PC-9 (cell line): ENCODE data around the gene LRCH3. TPM values are rescaled to one million over a fixed set of nuclear protein-coding genes. Genes with fewer than 3 reads are reported as not detected.

Experiments used
- BruUV-seq: library from RNA; stranded (reverse); fragments of 400-500 nt; replicated peaks from 2 replicates; lab custom pipeline; 2021; lab: Mats Ljungman, UMichigan
- CTCF ChIA-PET: fragments of 300-600 bp; sonication (Branson Sonifier 250); formaldehyde crosslinking; loops from one replicate; lab custom pipeline; 2022; ENCODE audit warnings: antibody characterized with exemption; lab: Charles Lee
- POLR2A ChIA-PET: fragments of 300-600 bp; sonication (Branson Sonifier 250); formaldehyde crosslinking; loops from one replicate; lab custom pipeline; 2022; ENCODE audit warnings: antibody characterized with exemption; ENCODE audit not compliant: unreplicated experiment; lab: Charles Lee
- DNase-seq, 2 experiments: peaks; one replicate each; pipeline versions ENCODE4 v3.0.0 to v3.0.0-alpha.2; 2015 to 2022; ENCODE audit warnings: mixed read lengths in 1 of 2
- H2AFZ ChIP-seq: fragments of 200-600 bp; sonication (generic); 2 replicates; pipeline ENCODE4 v1.8.1; 2017; ENCODE audit warnings: antibody characterized with exemption
- H3F3A ChIP-seq: fragments of 200-600 bp; sonication (generic); 2 replicates; pipeline ENCODE4 v1.8.1; 2017; ENCODE audit warnings: antibody characterized with exemption, mild to moderate bottlenecking, low read depth; ENCODE audit not compliant: insufficient read depth
- H3K27ac ChIP-seq: fragments of 200-600 bp; sonication (generic); 2 replicates; pipeline ENCODE4 v1.6.1; 2016; ENCODE audit warnings: mixed run types
- H3K27me3 ChIP-seq: fragments of 200-600 bp; sonication (generic); 2 replicates; pipeline ENCODE4 v1.6.1; 2016; ENCODE audit warnings: low read depth, mixed run types; ENCODE audit not compliant: insufficient read depth
- H3K36me3 ChIP-seq: fragments of 200-600 bp; sonication (generic); 2 replicates; pipeline ENCODE4 v1.6.1; 2016; ENCODE audit warnings: low read depth, mixed run types
- H3K4me1 ChIP-seq: fragments of 200-600 bp; sonication (generic); replicated peaks from 2 replicates; pipeline ENCODE4 v1.6.1; 2016; ENCODE audit warnings: mixed run types; ENCODE audit not compliant: insufficient read depth
- H3K4me2 ChIP-seq: fragments of 200-600 bp; sonication (generic); 2 replicates; pipeline ENCODE4 v1.6.1; 2017; ENCODE audit warnings: mixed run types
- H3K4me3 ChIP-seq: fragments of 200-600 bp; sonication (generic); 2 replicates; pipeline ENCODE4 v1.6.1; 2016; ENCODE audit warnings: mixed run types
- H3K79me2 ChIP-seq: fragments of 200-600 bp; sonication (generic); 2 replicates; pipeline ENCODE4 v1.6.1; 2017; ENCODE audit warnings: low read depth, mixed run types
- H3K9me2 ChIP-seq: fragments of 200-600 bp; sonication (generic); 2 replicates; pipeline ENCODE4 v1.8.1; 2017; ENCODE audit warnings: mild to moderate bottlenecking; ENCODE audit not compliant: insufficient read depth
- H3K9me3 ChIP-seq: fragments of 200-600 bp; sonication (generic); 2 replicates; pipeline ENCODE4 v1.8.1; 2016; ENCODE audit warnings: low read depth; ENCODE audit not compliant: insufficient read depth
- H4K20me1 ChIP-seq: fragments of 200-600 bp; sonication (generic); 2 replicates; pipeline ENCODE4 v1.8.1; 2017; ENCODE audit not compliant: insufficient read depth
- EZH2 ChIP-seq: fragments of 200-600 bp; sonication (generic); IDR thresholded peaks from 2 replicates; pipeline ENCODE4 v1.8.0; 2017; ENCODE audit warnings: antibody characterized with exemption, low read depth
- intact Hi-C: fragments of 100-400 bp; cut with micrococcal nuclease; formaldehyde crosslinking; loops from one replicate; pipeline ENCODE4 v1.10.0; 2022; ENCODE audit not compliant: unreplicated experiment
- total RNA-seq: library from RNA; stranded (reverse); gene quantifications from 2 replicates; pipeline ENCODE4 v1.2.3, GENCODE V29; 2021
- TF ChIP-seq, protein P1 (sequence below): fragments of 200-600 bp; sonication (generic); conservative IDR thresholded peaks from 2 replicates; pipeline ENCODE4 v1.6.1; 2017; ENCODE audit warnings: mixed run types, antibody characterized with exemption, mild to moderate bottlenecking, moderate library complexity

LRCH3 gene
- total RNA-seq, 1 experiment from 2014 or later, result 51.9 TPM

DNA sequence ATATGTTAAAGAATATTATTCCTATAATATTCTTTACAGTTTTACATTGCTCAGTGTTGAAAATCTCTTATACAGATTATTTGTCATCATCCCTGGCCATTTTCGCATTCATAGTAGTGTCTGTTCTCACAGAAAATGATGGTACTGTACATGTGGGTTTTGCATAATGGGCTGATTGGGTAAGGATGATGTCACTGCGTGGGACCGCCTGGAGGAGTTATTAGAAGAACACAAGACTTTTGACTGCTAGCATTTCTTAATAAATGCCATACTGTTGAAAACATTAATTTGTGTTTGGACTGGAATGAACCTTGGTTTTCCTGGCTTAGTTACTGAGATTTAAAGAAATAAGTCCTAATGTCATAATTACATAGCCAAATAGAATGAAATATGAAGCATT lies 20.3 kb downstream of the LRCH3 start:
- peaks cover 82% of the 10 kb centered on the region for H3K79me2 ChIP-seq
- BruUV-seq, result no TSS peak
- peaks cover 4% of the 10 kb centered on the region; the same call in 1 of the 2 replicates for H3K36me3 ChIP-seq
- no peak for TF ChIP-seq EZH2
- TF ChIP-seq, protein P1, sequence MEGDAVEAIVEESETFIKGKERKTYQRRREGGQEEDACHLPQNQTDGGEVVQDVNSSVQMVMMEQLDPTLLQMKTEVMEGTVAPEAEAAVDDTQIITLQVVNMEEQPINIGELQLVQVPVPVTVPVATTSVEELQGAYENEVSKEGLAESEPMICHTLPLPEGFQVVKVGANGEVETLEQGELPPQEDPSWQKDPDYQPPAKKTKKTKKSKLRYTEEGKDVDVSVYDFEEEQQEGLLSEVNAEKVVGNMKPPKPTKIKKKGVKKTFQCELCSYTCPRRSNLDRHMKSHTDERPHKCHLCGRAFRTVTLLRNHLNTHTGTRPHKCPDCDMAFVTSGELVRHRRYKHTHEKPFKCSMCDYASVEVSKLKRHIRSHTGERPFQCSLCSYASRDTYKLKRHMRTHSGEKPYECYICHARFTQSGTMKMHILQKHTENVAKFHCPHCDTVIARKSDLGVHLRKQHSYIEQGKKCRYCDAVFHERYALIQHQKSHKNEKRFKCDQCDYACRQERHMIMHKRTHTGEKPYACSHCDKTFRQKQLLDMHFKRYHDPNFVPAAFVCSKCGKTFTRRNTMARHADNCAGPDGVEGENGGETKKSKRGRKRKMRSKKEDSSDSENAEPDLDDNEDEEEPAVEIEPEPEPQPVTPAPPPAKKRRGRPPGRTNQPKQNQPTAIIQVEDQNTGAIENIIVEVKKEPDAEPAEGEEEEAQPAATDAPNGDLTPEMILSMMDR, result no peak
- intact Hi-C loops, result no loop called here
- CTCF ChIA-PET, result no interaction called here
- no peaks in the 10 kb centered on the region for H3K27me3 ChIP-seq
- H3K4me2 ChIP-seq, result no peak overlapping the region
- H3K27ac ChIP-seq, result no peak overlapping the region
- no peaks in the 10 kb centered on the region; the same call in 1 of the 2 replicates for H3K9me2 ChIP-seq
- H3K4me3 ChIP-seq, result no peak overlapping the region
- H2AFZ ChIP-seq, result no peak overlapping the region
- peaks cover 5% of the 10 kb centered on the region for H3F3A ChIP-seq
- POLR2A ChIA-PET, result no interaction called here
- H4K20me1 ChIP-seq, result peaks cover 19% of the 10 kb centered on the region
- H3K4me1 ChIP-seq, result no peaks in the 10 kb centered on the region; the same call in 1 of the 2 replicates
- H3K9me3 ChIP-seq, result no peaks in the 10 kb centered on the region
- no peak for DNase-seq

DNA sequence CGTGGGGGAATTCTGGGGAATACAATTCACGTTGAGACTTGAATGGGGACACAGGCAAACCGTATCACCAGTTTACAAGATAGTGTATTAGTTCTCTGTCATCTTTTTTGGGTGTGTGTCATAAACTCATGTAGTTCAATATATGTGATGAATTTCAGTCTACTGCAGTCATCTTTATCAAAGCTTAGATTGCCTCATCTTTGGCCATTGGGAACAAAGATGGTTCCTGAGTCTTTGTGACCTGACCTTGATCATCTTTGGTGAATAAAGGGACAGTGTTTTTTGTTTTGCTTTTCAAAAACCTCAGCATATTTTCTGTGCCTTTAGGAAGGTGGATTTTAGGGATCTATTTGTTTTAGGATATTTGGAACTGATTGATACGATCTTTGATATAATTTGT lies 23.3 kb downstream of the LRCH3 start:
- no peaks in the 10 kb centered on the region; the same call in 1 of the 2 replicates for H3K9me2 ChIP-seq
- peaks cover 5% of the 10 kb centered on the region for H3F3A ChIP-seq
- H3K27me3 ChIP-seq, result no peaks in the 10 kb centered on the region
- DNase-seq, result peak in 1 of 2 experiments; percentile 13
- intact Hi-C loops, result no loop called here
- H3K79me2 ChIP-seq, result peaks cover 66% of the 10 kb centered on the region
- ChIA-PET POLR2A (no interaction called here), CTCF (no interaction called here)
- no peaks in the 10 kb centered on the region for H3K36me3 ChIP-seq
- peaks cover 13% of the 10 kb centered on the region for H4K20me1 ChIP-seq
- no peak overlapping the region for H3K27ac ChIP-seq
- H3K4me3 ChIP-seq, result no peak overlapping the region
- no peak overlapping the region for H3K4me2 ChIP-seq
- H3K9me3 ChIP-seq, result no peaks in the 10 kb centered on the region
- no peak for TF ChIP-seq EZH2
- no peaks in the 10 kb centered on the region; the same call in 1 of the 2 replicates for H3K4me1 ChIP-seq
- no TSS peak for BruUV-seq
- no peak overlapping the region for H2AFZ ChIP-seq

GRCh38 chr3:197820550-197821335 lies 29.7 kb downstream of the LRCH3 start:
- Histone ChIP-seq H3K79me2 (peaks cover 13% of the 10 kb centered on the region; the same call in 1 of the 2 replicates), H3K36me3 (peaks cover 26% of the 10 kb centered on the region), H2AFZ (no peak overlapping the region), H3K4me2 (no peak overlapping the region), H4K20me1 (peaks cover 3% of the 10 kb centered on the region), H3K9me2 (no peaks in the 10 kb centered on the region), H3K4me1 (no peaks in the 10 kb centered on the region), H3K9me3 (no peaks in the 10 kb centered on the region), H3K27me3 (no peaks in the 10 kb centered on the region), H3K27ac (0 out of 2 replicates have a peak overlapping the region, but pooled peaks have one; percentile 3), H3K4me3 (no peak overlapping the region), H3F3A (peaks cover 7% of the 10 kb centered on the region)
- ChIA-PET POLR2A (interaction anchor here (0.5 to 0.6 kb wide), 2 partner anchors 25 to 225 kb away, joined by 3 to 9 read pairs; no protein-coding TSS in a partner anchor), CTCF (no interaction called here)
- intact Hi-C loops, result no loop called here
- DNase-seq, result no peak
- TF ChIP-seq EZH2, result no peak
- TF ChIP-seq, protein P1, result no peak
- no TSS peak for BruUV-seq
